SJCRH30 (cell line): ENCODE results near the gene UQCRHL. TPM values are rescaled to one million over a fixed set of nuclear protein-coding genes. Genes with fewer than 3 reads are reported as not detected.

Source experiments
- DNase-seq, 2 experiments: peaks; one replicate each; pipeline ENCODE4 v3.0.0-alpha.2; 2015 to 2020
- H3K27ac ChIP-seq: fragments of 250-450 bp; sonication (Bioruptor Pico); 2 replicates; pipeline ENCODE4 v1.5.1; 2020; ENCODE audit warnings: mild to moderate bottlenecking, moderate library complexity
- H3K27me3 ChIP-seq: fragments of 250-450 bp; sonication (Bioruptor Pico); 2 replicates; pipeline ENCODE4 v1.5.1; 2020; ENCODE audit warnings: mild to moderate bottlenecking, moderate library complexity
- H3K36me3 ChIP-seq: fragments of 250-450 bp; sonication (Bioruptor Pico); 2 replicates; pipeline ENCODE4 v1.5.1; 2020; ENCODE audit warnings: mild to moderate bottlenecking, moderate library complexity
- H3K4me1 ChIP-seq: fragments of 250-450 bp; sonication (Bioruptor Pico); 2 replicates; pipeline ENCODE4 v1.5.1; 2020; ENCODE audit warnings: mild to moderate bottlenecking, moderate library complexity
- H3K4me3 ChIP-seq: fragments of 250-450 bp; sonication (Bioruptor Pico); 2 replicates; pipeline ENCODE4 v1.5.1; 2020; ENCODE audit warnings: mild to moderate bottlenecking, moderate library complexity
- H3K9me3 ChIP-seq: fragments of 250-450 bp; sonication (Bioruptor Pico); replicated peaks from 2 replicates; pipeline ENCODE4 v1.5.1; 2020; ENCODE audit warnings: mild to moderate bottlenecking, moderate library complexity
- total RNA-seq: library from RNA; depleted of rRNA; stranded (reverse); fragments of >200 nt; shearing (Covaris generic); gene quantifications from 2 replicates; pipeline ENCODE4 v1.2.3, GENCODE V29; 2014

UQCRHL gene
- total RNA-seq, 1 experiment from 2014 or later: 8.6 TPM

DNA sequence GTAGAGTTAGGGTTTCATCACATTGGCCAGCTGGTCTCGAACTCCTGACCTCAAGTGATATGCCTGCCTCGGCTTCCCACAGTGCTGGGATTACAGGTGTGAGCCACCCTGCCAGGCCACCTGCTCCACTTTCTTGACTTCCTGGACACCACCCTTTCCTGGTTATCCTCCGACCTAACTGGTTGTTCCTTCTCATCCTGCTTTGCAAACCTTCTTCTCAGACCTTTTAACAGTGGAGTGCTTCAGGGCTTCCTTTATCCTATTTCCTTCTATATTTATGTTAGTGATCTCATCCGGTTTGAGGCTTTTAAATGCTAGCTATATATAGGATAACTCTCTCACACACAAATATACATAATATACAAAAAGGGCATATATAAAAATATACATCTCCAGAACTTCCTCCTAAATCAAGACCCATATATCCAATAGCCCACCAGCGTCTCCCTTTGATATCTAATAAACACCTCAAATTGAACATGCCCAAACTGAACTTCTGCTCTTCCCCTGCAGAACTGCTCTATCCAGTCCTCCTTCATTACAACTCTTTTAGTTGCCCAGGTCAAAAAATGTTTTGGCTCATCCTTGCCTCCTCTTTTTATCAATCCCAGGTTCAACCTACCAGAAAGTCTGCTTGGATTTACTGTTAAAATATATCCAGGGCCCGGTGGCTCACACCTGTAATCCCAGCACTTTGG is 19.5 kb upstream of the UQCRHL start:
- Histone ChIP-seq H3K36me3 (no peaks in the 10 kb centered on the region), H3K9me3 (no peaks in the 10 kb centered on the region), H3K4me3 (no peak overlapping the region), H3K4me1 (no peaks in the 10 kb centered on the region), H3K27me3 (no peaks in the 10 kb centered on the region), H3K27ac (no peak overlapping the region)
- no peak for DNase-seq

DNA sequence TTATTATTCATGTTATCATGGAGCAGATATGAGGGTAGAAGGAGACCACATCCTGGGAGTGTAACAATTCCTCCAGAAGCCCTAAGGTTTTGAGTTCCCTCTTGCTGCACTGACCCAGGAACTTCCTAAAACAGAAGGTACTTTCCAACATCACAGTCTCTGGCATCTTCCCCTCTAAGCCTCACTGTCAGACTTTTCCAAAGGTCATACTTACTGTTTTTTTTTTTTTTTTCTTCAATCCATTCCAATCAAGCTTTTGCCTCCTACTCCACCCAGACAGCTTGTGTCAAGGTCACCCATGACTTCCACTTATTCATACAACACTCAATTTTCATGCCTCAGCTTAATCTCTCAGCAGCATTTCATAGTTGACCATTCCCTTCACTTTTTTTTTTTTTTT is 18.4 kb upstream of the UQCRHL start:
- Histone ChIP-seq H3K9me3 (no peaks in the 10 kb centered on the region), H3K4me3 (no peak overlapping the region), H3K27me3 (no peaks in the 10 kb centered on the region), H3K27ac (no peak overlapping the region), H3K4me1 (no peaks in the 10 kb centered on the region), H3K36me3 (no peaks in the 10 kb centered on the region)
- no peak for DNase-seq

DNA sequence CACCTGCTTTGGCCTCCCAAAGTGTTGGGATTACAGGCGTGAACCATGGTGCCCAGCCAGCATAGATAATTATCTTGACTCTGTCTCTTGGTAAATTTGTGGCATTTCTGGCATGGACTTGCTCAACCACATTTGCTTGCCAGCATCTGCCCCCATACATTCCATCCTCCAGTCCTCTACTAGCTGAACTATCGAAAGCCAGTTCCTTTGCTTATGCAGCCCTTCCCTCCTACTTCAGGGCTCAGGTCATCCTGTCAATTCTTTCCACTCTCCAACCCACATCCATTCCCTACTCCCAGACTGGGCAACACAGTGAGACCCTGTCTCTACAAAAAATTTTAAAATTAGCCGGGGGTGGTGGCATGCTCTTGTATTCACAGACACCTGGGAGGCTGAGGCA is 13.0 kb upstream of the UQCRHL start:
- Histone ChIP-seq H3K4me1 (no peaks in the 10 kb centered on the region), H3K4me3 (no peak overlapping the region), H3K9me3 (no peaks in the 10 kb centered on the region), H3K27ac (no peak overlapping the region), H3K36me3 (no peaks in the 10 kb centered on the region), H3K27me3 (no peaks in the 10 kb centered on the region)
- DNase-seq: no peak

DNA sequence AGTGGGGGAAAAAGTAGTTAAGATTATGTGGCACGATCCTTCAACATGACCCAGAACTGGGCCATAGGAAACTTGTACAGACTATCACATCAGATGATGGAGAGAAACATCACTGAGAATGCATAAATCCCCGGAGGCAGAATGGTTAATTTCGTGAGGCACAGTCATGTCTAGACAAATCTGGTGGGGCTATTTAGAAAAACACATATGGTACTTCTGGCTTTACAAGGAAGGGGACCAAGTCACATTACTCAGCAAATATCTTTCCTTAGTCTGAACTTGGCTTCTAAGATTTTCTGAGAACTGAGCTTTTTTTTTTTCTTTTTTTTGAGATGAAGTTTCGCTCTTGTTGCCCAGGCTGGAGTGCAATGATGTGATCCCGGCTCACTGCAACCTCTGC is 9.2 kb upstream of the UQCRHL start:
- no peak for DNase-seq
- Histone ChIP-seq H3K4me3 (no peak overlapping the region), H3K4me1 (no peaks in the 10 kb centered on the region), H3K36me3 (no peaks in the 10 kb centered on the region), H3K9me3 (no peaks in the 10 kb centered on the region), H3K27me3 (no peaks in the 10 kb centered on the region), H3K27ac (no peak overlapping the region)

DNA sequence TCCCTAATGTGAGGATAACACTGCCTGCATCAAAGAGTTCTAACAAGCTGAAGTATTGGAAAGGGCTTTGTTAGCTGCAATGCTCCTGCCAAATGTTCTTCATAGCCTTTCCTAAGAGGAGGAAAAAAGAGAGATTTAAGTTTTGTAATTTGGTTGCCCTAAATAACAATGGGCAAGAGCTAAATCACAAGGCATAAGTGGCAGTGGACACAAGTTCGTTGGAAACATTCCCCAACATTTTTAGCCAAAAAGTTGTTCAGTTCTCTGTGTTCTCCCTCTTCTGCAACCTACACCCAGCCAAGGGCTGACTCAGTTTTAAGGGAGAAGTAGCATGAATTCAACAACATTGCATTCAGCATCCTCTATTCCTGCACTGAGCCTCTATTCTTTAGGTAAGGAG is 2.6 kb upstream of the UQCRHL start:
- no peak for DNase-seq
- no peaks in the 10 kb centered on the region for H3K9me3 ChIP-seq
- H3K27me3 ChIP-seq: no peaks in the 10 kb centered on the region
- no peak overlapping the region for H3K4me3 ChIP-seq
- no peaks in the 10 kb centered on the region for H3K4me1 ChIP-seq
- H3K27ac ChIP-seq: no peak overlapping the region
- H3K36me3 ChIP-seq: no peaks in the 10 kb centered on the region

DNA sequence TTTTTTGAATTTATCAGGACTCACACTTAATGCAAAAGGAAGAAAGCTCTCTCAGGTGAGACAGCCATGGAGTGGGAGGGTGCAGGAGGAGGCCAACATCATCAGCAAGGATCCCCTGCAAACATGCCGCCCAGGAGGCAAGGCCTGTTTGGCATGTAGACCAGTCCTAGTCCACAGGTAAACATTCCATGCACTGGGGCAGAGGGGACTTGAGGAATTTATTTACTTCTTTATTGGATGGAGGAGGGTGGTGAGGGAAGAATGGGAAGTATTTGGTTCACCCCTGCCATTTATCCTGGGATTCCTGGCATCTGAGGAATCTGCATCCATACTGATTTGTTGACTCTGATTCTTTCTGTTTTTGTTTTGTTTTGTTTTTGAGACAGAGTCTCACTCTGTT is 1.5 kb upstream of the UQCRHL start:
- no peak overlapping the region for H3K4me3 ChIP-seq
- H3K27me3 ChIP-seq: no peaks in the 10 kb centered on the region
- H3K9me3 ChIP-seq: no peaks in the 10 kb centered on the region
- DNase-seq: no peak
- H3K36me3 ChIP-seq: no peaks in the 10 kb centered on the region
- no peaks in the 10 kb centered on the region for H3K4me1 ChIP-seq
- H3K27ac ChIP-seq: no peak overlapping the region

DNA sequence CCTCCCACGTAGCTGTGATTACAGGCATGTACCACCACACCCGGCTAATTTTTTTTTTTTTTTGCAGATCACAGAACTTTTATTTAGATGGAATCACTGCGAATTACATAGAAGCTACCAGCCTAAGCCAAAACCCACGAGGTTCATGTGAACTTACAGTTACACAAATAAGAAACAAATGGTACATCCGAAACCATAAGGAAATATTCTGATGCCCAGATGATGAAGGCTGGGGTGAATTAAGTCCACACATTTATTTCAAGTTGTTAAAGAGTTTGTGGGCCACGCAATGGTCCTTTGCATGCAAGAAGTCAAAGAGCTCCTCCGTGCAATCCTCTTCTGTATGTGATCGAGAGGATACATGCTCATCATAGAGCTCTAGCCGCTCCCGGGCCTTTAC is 328 bp downstream of the UQCRHL start:
- Histone ChIP-seq H3K27me3 (no peaks in the 10 kb centered on the region), H3K4me3 (no peak overlapping the region), H3K27ac (no peak overlapping the region), H3K36me3 (no peaks in the 10 kb centered on the region), H3K9me3 (no peaks in the 10 kb centered on the region), H3K4me1 (peaks cover 10% of the 10 kb centered on the region)
- DNase-seq: no peak

DNA sequence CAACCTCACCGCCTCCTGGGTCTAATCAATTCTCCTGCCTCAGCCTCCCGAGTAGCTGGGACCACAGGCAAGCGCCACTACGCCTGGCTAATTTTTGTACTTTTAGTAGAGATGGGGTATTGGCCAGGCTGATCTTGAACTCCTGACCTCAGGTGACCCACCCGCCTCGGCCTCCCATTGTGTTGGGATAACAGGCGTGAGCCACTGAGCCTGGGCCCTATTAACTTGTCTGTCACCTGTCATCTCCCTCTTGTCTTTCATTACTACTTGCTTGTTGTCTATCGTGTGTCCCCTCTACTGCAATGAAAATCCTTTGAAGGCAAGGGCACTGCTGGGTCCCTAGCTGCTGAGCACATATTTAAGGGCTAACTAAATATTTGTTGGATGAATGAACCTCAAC is 3.4 kb downstream of the UQCRHL start:
- DNase-seq: no peak
- Histone ChIP-seq H3K4me1 (peaks cover 30% of the 10 kb centered on the region), H3K27me3 (no peaks in the 10 kb centered on the region), H3K36me3 (no peaks in the 10 kb centered on the region), H3K9me3 (no peaks in the 10 kb centered on the region), H3K4me3 (no peak overlapping the region), H3K27ac (no peak overlapping the region)

DNA sequence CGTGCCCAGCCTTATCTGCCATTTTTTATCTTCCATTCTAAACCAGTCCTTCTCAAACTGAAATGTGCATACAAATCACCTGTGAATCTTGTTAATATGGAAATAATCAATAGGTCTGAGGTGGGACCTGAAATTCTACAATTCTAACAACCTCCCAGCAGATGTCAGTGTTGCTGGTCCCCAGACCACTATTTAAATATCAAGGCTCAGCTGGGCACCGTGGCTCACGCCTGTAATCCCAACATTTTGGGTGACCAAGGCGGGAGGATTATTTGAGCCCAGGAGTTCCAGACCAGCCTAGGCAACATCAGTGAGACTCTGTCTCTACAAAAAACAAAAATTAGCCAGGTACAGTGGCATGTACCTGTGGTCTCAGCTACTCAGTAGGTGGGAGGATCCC is 4.1 kb downstream of the UQCRHL start:
- peak in 1 of 2 experiments; percentile 62 for DNase-seq
- Histone ChIP-seq H3K9me3 (no peaks in the 10 kb centered on the region), H3K27me3 (no peaks in the 10 kb centered on the region), H3K4me1 (peaks cover 34% of the 10 kb centered on the region), H3K36me3 (no peaks in the 10 kb centered on the region), H3K27ac (no peak overlapping the region), H3K4me3 (no peak overlapping the region)

DNA sequence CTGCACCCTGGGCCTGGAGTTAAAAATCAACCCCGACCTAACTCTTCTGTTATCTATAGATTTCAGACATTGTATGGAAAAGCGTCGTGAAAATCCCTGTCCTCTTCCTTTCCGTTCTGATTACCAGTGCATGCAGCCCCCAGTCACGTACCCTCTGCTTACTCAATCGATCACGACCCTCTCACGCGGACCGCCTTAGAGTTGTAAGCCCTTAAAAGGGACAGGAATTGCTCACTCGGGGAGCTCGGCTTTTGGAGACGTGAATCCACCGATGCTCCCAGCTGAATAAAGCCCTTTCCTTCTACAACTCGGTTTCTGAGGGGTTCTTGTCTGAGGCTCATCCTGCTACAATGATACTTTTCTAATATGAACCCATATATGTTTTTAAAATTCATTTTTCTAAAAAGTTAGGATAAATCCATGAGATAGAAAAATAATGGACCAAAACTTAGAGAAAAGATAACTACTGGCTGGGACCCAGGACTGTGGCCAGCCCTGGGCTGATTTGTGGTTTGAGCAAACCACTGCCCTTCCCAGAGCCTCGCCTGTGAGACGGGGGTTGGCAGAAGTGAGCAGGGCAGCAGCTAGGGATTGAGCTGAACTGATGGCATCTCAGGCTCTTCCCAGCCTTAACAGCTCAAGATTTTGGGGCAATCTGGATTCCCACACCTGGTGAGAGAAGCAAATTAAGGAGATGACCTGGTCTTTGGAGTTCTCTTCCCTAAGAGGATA is 5.0 kb downstream of the UQCRHL start:
- Histone ChIP-seq H3K27me3 (no peaks in the 10 kb centered on the region), H3K4me1 (peaks cover 34% of the 10 kb centered on the region), H3K27ac (no peak overlapping the region), H3K4me3 (no peak overlapping the region), H3K9me3 (no peaks in the 10 kb centered on the region), H3K36me3 (no peaks in the 10 kb centered on the region)
- peak; percentile 38 to 54 for DNase-seq

DNA sequence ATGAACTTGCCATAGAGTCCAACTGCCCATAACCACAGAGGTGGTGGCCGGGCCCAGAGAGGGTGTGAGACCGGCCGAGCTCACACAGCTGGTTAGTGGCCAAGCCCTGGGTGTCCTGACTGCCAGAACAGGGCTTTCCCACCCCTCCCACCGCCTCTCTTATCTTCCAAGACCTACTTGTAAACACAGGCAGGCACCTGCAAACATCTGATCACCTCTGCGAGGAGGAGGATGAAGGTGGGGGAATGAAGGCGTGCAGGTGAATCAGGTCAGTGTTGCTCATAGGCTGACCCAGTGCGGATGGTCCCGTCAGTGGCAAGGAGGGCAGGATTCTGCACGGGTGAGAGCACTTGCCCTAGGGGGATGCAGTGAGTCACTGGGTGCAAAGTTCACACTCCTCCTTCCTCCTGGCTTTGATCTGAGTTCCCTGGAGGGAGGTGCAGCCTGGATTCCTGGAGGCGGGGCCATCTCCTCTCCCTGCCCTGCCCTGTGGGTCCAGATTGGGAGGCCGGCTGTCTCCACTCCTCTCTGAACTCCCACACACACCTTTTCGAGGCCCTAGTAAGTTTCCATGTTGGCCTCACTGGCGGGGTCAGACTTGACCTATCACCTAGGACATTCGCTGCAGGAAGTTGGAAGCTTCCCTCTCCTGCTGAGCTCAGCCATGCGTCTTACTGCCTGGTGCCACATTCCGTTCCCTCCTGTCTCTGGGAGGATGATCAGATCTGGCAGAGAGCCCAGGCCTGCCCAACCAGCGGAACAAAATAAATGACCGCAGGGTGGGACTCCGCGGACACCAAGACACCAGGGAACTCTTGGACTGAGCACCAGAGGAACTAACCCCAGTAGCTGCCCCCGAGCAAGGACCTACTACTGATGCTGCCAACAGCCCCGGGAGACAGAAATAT is 7.3 kb downstream of the UQCRHL start:
- Histone ChIP-seq H3K27me3 (no peaks in the 10 kb centered on the region), H3K4me3 (peak overlapping the region; percentile 38), H3K27ac (peak overlapping the region; percentile 72), H3K4me1 (peaks cover 49% of the 10 kb centered on the region), H3K9me3 (no peaks in the 10 kb centered on the region), H3K36me3 (no peaks in the 10 kb centered on the region)
- peak; percentile 91 for DNase-seq

DNA sequence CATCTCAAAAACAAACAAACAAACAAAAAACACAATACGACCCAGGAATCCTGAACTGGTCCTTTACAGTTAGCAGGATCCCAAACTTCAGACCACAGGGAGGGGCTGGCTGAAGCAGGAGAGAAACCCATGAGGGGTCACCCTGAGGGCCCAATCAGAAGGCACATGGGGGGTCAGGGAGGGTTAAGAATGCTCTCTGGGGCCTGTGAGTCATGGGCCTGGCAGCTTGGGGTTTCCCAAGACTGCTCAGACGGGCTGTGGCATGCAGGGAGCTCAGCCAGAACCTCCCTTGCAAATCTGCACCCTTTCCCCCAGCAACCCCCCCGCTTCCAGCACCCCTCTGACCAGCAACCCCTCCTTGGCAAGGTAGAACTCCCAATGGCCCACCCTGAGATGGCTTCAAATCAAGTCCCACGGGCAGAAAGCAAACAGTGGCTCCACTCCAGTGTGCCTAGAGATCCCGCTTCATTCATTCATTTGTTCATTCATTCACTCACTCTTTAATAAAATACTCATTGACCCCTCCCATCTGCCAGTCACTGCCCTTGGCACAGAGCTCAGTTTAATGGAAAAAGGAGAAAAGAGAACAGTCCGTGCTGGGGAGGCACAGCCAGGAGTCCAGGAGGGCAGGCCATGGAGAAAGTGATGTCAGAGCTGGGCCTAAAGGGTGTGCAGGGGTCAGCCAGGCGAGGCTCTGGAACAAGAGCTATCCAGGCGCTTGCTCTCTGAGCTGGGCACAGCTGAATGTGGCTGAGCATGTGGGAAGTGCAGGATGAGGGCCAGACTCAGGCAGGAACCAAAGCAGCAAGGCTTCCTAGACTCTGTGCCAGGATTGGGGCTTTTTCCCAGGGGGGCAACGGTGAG is 8.2 kb downstream of the UQCRHL start:
- H3K4me3 ChIP-seq: no peak overlapping the region; the same call in 1 of the 2 replicates
- peak; percentile 88 to 93 for DNase-seq
- H3K27me3 ChIP-seq: no peaks in the 10 kb centered on the region
- peak overlapping the region; percentile 72 for H3K27ac ChIP-seq
- H3K4me1 ChIP-seq: peaks cover 54% of the 10 kb centered on the region
- no peaks in the 10 kb centered on the region for H3K9me3 ChIP-seq
- no peaks in the 10 kb centered on the region for H3K36me3 ChIP-seq

DNA sequence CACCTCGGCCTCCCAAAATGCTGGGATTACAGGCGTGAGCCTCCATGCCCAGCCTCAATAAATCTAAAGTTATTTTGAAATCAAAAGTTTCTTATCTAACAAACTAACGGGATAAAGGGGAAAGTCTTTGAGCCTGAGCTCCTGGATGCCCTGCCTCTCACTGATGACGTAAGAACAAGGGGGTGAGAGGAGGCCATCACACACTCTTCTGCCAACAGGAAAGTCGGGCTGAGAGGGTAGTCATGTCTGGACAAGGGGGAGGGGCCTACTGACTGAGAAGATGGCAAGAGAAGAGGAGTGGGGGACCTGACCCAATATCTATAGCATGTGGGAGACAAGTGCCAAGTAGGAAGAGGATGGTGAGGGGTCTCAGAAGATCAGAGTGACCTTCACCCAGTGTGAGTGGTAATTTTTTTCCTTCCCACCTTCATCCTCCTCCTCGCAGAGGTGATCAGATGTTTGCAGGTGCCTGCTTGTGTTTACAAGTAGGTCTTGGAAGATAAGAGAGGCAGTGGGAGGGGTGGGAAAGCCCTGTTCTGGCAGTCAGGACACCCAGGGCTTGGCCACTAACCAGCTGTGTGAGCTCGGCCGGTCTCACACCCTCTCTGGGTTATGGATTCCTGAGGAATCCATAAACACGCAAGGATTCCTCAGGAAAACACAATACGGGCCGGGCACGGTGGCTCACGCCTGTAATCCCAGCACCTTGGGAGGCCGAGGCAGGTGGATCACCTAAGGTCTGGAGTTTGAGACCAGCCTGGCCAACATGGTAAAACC is 9.6 kb downstream of the UQCRHL start:
- Histone ChIP-seq H3K27ac (peak overlapping the region; percentile 60), H3K36me3 (no peaks in the 10 kb centered on the region), H3K9me3 (no peaks in the 10 kb centered on the region), H3K4me3 (no peak overlapping the region), H3K27me3 (no peaks in the 10 kb centered on the region), H3K4me1 (peaks cover 55% of the 10 kb centered on the region)
- DNase-seq: peak in 1 of 2 experiments; percentile 30

DNA sequence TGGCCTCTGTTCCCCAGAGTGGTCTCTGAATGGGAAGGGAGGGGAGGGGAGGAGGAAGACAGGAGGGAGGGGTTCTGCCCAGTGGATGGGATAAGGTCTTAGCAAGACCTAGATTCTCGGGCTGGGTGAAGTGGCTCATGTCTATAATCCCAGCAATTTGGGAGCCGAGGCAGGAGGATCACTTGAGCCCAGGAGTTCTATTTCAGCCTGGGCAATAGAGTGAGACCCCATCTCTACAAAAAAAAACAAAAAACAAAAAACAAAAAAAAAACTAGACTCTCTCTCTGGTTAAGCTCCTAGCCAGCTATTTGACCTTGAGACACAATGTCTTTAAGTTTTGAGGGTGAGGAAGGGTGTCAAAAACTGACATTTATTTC is 11.4 kb downstream of the UQCRHL start:
- no peaks in the 10 kb centered on the region for H3K36me3 ChIP-seq
- peaks cover 49% of the 10 kb centered on the region for H3K4me1 ChIP-seq
- H3K9me3 ChIP-seq: no peaks in the 10 kb centered on the region
- peak overlapping the region; percentile 60 for H3K27ac ChIP-seq
- no peaks in the 10 kb centered on the region for H3K27me3 ChIP-seq
- no peak for DNase-seq
- H3K4me3 ChIP-seq: no peak overlapping the region
